GM06990 (cell line): Measurements from ENCODE around the gene MTERF4.
A peak's percentile ranks its signal among the peaks of the same experiment; 100 is the strongest.

Experiments used
- DNase-seq: peaks from one replicate; pipeline ENCODE4 v3.0.0-alpha.2; 2011; ENCODE audit not compliant: insufficient read length; ENCODE audit errors: extremely low read depth
- H3K27me3 ChIP-seq: replicated peaks from 2 replicates; pipeline ENCODE4 v1.6.0; 2011; ENCODE audit warnings: low read length; ENCODE audit not compliant: control insufficient read depth, insufficient read depth
- H3K36me3 ChIP-seq: 2 replicates; pipeline ENCODE4 v1.5.1; 2011; ENCODE audit warnings: low read length; ENCODE audit not compliant: control insufficient read depth, insufficient read depth
- H3K4me3 ChIP-seq: replicated peaks from 2 replicates; pipeline ENCODE4 v1.5.1; 2011; ENCODE audit warnings: low read depth, mild to moderate bottlenecking, control low read depth, low read length
- CTCF ChIP-seq: IDR thresholded peaks from 2 replicates; pipeline ENCODE4 v1.5.1; 2011; ENCODE audit warnings: low read length, control low read depth, mild to moderate bottlenecking, inconsistent platforms; ENCODE audit not compliant: insufficient read depth, poor library complexity, severe bottlenecking

MTERF4 gene

GRCh38 chr2:241128266-241128665 is 26.2 kb upstream of the MTERF4 start:
- no peaks in the 10 kb centered on the region for H3K27me3 ChIP-seq
- no peak overlapping the region for H3K4me3 ChIP-seq
- no peak for TF ChIP-seq CTCF
- peaks cover 18% of the 10 kb centered on the region for H3K36me3 ChIP-seq
- no peak for DNase-seq

- Histone ChIP-seq H3K36me3 (peaks cover 22% of the 10 kb centered on the region), H3K27me3 (no peaks in the 10 kb centered on the region), H3K4me3 (no peak overlapping the region)
These were observed 24.7 kb upstream of the MTERF4 start for GRCh38 chr2:241126771-241127202.

GRCh38 chr2:241126201-241126611 is 24.1 kb upstream of the MTERF4 start:
- peaks cover 20% of the 10 kb centered on the region for H3K36me3 ChIP-seq
- H3K27me3 ChIP-seq, result no peaks in the 10 kb centered on the region
- DNase-seq, result no peak
- H3K4me3 ChIP-seq, result no peak overlapping the region
- TF ChIP-seq CTCF, result no peak

More at GRCh38 chr2:241126771-241127202, 24.7 kb upstream of the MTERF4 start:
- no peak for TF ChIP-seq CTCF
- DNase-seq, result no peak

GRCh38 chr2:241125626-241126025 is 23.5 kb upstream of the MTERF4 start:
- H3K27me3 ChIP-seq, result no peaks in the 10 kb centered on the region
- H3K4me3 ChIP-seq, result 0 out of 2 replicates have a peak overlapping the region, but pooled peaks have one; percentile 16
- no peak for TF ChIP-seq CTCF
- no peak for DNase-seq
- H3K36me3 ChIP-seq, result peaks cover 19% of the 10 kb centered on the region

GRCh38 chr2:241123816-241124536 is 21.9 kb upstream of the MTERF4 start:
- Histone ChIP-seq H3K27me3 (no peaks in the 10 kb centered on the region), H3K4me3 (no peak overlapping the region), H3K36me3 (peaks cover 15% of the 10 kb centered on the region)
- no peak for TF ChIP-seq CTCF
- no peak for DNase-seq
